Adrenal gland (tissue), 5 donors: ENCODE results near the gene KIF26B.

Experiments
- POLR2A ChIP-seq, 2 donors: fragments of 450-650 bp; IDR thresholded peaks; one replicate each; pipeline ENCODE4 v1.6.1; 2017; ENCODE audit warnings: antibody characterized with exemption in 2 of 2, mild to moderate bottlenecking in 2 of 2, moderate library complexity in 1 of 2
- TF ChIP-seq, protein P1 (sequence below), 6 experiments: fragments of 450-650 bp in 4 of 6; fragments of 200-600 bp in 2 of 6; sonication (generic) in 1 of 6; IDR thresholded peaks; 1 replicate in 5 of 6; 2 replicates in 1 of 6; pipeline versions ENCODE4 v1.5.1 to v1.8.0; 2016 to 2021; ENCODE audit warnings: antibody characterized with exemption in 6 of 6, mild to moderate bottlenecking in 2 of 6, moderate library complexity in 1 of 6
- donor health status: DM: no; HTN: no; CAD: no.

DNA sequence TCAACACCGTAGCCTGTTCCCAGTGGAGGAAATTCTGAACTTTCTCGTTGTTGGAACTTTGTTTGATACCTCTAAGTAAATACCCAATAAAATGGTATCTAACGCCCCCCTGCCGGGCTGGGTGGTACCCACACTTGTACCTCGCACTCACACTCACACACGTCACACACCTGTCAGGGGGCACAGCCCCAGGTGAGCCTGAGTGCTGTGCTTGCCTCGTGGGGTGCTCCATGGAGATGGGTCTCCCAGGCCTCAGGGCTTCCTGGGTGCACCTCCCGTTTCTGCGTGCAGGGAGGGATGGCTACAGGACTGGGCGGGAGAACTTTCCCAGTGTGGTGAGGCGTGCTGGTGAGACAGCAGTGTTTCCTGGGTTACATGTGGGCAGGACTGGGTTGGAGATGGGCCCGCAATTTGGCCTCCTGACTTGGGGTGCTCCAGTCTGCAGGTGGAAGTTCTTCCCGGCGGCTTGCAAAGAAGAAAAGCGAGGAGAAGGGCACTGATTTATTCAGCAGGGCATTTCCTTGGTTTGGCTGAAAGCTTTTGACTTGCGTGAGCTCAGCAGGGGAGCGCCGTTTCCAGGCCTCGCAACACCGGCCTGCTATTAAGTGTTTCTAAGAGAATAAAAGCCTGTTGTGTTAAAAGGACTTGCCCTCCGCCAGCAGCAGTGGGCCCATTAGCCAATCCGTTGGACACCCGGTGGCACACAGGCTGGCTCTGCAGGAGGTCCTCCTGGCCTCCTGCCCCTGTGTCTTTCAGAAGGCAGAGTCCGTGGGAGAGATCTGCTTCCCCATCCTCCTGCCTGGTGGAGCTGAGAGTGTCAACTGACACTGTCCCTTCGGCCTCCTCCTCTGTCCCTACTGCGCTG is 79.7 kb downstream of the KIF26B start:
- TF ChIP-seq, protein P1, sequence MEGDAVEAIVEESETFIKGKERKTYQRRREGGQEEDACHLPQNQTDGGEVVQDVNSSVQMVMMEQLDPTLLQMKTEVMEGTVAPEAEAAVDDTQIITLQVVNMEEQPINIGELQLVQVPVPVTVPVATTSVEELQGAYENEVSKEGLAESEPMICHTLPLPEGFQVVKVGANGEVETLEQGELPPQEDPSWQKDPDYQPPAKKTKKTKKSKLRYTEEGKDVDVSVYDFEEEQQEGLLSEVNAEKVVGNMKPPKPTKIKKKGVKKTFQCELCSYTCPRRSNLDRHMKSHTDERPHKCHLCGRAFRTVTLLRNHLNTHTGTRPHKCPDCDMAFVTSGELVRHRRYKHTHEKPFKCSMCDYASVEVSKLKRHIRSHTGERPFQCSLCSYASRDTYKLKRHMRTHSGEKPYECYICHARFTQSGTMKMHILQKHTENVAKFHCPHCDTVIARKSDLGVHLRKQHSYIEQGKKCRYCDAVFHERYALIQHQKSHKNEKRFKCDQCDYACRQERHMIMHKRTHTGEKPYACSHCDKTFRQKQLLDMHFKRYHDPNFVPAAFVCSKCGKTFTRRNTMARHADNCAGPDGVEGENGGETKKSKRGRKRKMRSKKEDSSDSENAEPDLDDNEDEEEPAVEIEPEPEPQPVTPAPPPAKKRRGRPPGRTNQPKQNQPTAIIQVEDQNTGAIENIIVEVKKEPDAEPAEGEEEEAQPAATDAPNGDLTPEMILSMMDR (IDR thresholded peaks at IDR 0.05): no peak
- no peak for TF ChIP-seq POLR2A (IDR thresholded peaks at IDR 0.05)
